OCI-LY3 (cell line): ENCODE data around the gene ABLIM3.

Source experiments
- CTCF ChIP-seq: fragments of 200-600, 300-600 bp; sonication (generic); IDR thresholded peaks from 2 replicates; pipeline ENCODE4 v1.5.1; 2014; ENCODE audit warnings: antibody characterized with exemption, low read length, low read depth
- EZH2phosphoT487 ChIP-seq: fragments of 200-600 bp; shearing (Covaris generic); IDR thresholded peaks from 2 replicates; pipeline ENCODE4 v1.6.1; 2018; ENCODE audit warnings: antibody characterized with exemption, mixed run types, low read depth

GRCh38 chr5:149123211-149123610, 18.1 kb upstream of the ABLIM3 start:
- TF ChIP-seq CTCF (no peak), EZH2phosphoT487 (no peak)
